ENCODE data around the gene TTC34.

DNA sequence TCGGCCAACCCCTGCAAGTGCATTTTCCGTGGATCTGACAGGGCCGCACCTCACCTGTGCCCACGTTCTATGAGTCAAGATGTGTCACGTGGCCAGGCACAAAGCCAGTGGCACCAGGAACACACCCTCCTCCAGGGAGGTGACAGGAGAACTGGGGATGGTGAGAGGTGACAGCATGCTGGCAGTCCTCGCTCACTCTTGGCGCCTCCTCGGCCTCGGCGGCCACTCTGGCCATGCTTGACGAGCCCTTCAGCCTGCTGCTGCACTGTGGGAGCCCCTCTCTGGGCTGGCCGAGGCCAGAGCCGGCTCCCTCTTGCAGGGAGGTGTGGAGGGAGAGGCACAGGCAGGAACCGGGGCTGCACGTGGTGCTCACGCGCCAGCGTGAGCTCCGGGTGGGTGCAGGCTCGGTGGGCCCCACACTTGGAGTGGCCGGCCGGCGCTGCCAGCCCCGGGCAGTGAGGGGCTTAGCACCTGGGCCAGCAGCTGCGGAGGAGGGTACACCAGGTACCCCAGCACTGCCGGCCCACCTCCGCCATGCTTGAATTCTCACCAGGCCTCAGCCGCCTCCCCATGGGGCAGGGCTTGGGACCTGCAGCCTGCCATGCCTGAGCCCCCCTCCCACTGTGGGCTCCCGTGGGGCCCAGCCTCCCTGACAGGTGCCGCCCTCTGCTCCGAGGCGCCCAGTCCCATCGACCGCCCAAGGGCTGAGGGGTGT lies 11.6 kb upstream of the TTC34 start:
- TF ChIP-seq, protein P1, sequence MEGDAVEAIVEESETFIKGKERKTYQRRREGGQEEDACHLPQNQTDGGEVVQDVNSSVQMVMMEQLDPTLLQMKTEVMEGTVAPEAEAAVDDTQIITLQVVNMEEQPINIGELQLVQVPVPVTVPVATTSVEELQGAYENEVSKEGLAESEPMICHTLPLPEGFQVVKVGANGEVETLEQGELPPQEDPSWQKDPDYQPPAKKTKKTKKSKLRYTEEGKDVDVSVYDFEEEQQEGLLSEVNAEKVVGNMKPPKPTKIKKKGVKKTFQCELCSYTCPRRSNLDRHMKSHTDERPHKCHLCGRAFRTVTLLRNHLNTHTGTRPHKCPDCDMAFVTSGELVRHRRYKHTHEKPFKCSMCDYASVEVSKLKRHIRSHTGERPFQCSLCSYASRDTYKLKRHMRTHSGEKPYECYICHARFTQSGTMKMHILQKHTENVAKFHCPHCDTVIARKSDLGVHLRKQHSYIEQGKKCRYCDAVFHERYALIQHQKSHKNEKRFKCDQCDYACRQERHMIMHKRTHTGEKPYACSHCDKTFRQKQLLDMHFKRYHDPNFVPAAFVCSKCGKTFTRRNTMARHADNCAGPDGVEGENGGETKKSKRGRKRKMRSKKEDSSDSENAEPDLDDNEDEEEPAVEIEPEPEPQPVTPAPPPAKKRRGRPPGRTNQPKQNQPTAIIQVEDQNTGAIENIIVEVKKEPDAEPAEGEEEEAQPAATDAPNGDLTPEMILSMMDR (IDR thresholded peaks at IDR 0.05; ENCODE audit: low read depth, low read length) = no peak
- TF ChIP-seq EZH2phosphoT487 (IDR thresholded peaks at IDR 0.05; ENCODE audit: low read depth) = no peak
